SK-N-SH (cell line): Measurements from ENCODE around the gene DBNDD2. TPM values are rescaled to one million over a fixed set of nuclear protein-coding genes. Genes with fewer than 3 reads are reported as not detected.

Experiments
- CTCF ChIA-PET: fragments of 300-600, 350-600 bp; formaldehyde crosslinking; extraction: SDS; loops from one replicate; lab custom pipeline; 2021; lab: Yijun Ruan, JAX
- POLR2A ChIA-PET: fragments of 350-600 bp; sonication (Branson Sonifier 250); formaldehyde crosslinking; extraction: SDS; loops from one replicate; lab custom pipeline; 2020; ENCODE audit warnings: antibody characterized with exemption, inconsistent platforms; lab: Yijun Ruan, JAX
- DNase-seq: peaks from one replicate; pipeline ENCODE4 v3.0.0; 2012
- H2AFZ ChIP-seq: fragments of 200-600 bp; sonication (generic); 2 replicates; pipeline ENCODE4 v1.8.1; 2016; ENCODE audit warnings: antibody characterized with exemption, mild to moderate bottlenecking, low read depth
- H3F3A ChIP-seq: fragments of 200-600 bp; sonication (generic); replicated peaks from 2 replicates; pipeline ENCODE3; 2016; ENCODE audit warnings: antibody characterized with exemption, mild to moderate bottlenecking; ENCODE audit not compliant: insufficient read depth
- H3K27ac ChIP-seq, 2 experiments: fragments of 200-500 bp in 1 of 2; fragments of 200-600 bp in 1 of 2; sonication (Bioruptor generic) in 1 of 2; sonication (generic), shearing (Covaris generic) in 1 of 2; 2 replicates each; pipeline versions ENCODE4 v1.5.1 to v1.6.1; 2014 to 2016; ENCODE audit warnings: low read depth in 2 of 2, inconsistent platforms in 1 of 2, low read length in 1 of 2, mild to moderate bottlenecking in 1 of 2, mixed read lengths in 1 of 2
- H3K27me3 ChIP-seq: fragments of 200-600 bp; sonication (generic), shearing (Covaris generic); 2 replicates; pipeline ENCODE4 v1.6.1; 2016; ENCODE audit warnings: mixed run types; ENCODE audit not compliant: insufficient read depth
- H3K36me3 ChIP-seq, 2 experiments: fragments of 200-500 bp in 1 of 2; fragments of 200-600 bp in 1 of 2; sonication (Bioruptor generic) in 1 of 2; sonication (generic) in 1 of 2; replicated peaks in 1 of 2; 2 replicates each; pipeline versions ENCODE3 to v1.5.1; 2014 to 2016; ENCODE audit warnings: low read length in 1 of 2, mild to moderate bottlenecking in 1 of 2; ENCODE audit not compliant: insufficient read depth in 2 of 2, control insufficient read depth in 1 of 2
- H3K4me1 ChIP-seq, 2 experiments: fragments of 200-500 bp in 1 of 2; fragments of 200-600 bp in 1 of 2; sonication (Bioruptor generic) in 1 of 2; sonication (generic), shearing (Covaris generic) in 1 of 2; 2 replicates each; pipeline versions ENCODE4 v1.5.1 to v1.6.1; 2014 to 2016; ENCODE audit warnings: low read depth in 1 of 2, low read length in 1 of 2, mixed run types in 1 of 2; ENCODE audit not compliant: insufficient read depth in 2 of 2, control insufficient read depth in 1 of 2
- H3K4me2 ChIP-seq: fragments of 200-600 bp; sonication (generic), shearing (Covaris generic); 2 replicates; pipeline ENCODE4 v1.6.1; 2017; ENCODE audit warnings: mixed run types
- H3K4me3 ChIP-seq, 2 experiments: fragments of 200-500 bp in 1 of 2; fragments of 200-600 bp in 1 of 2; sonication (Bioruptor generic) in 1 of 2; sonication (generic), shearing (Covaris generic) in 1 of 2; 2 replicates each; pipeline versions ENCODE4 v1.5.1 to v1.8.1; 2014 to 2016; ENCODE audit warnings: low read depth in 2 of 2, inconsistent platforms in 1 of 2, low read length in 1 of 2, mild to moderate bottlenecking in 1 of 2, mixed read lengths in 1 of 2, moderate library complexity in 1 of 2
- H3K79me2 ChIP-seq: fragments of 200-600 bp; sonication (generic); 2 replicates; pipeline ENCODE4 v1.8.1; 2017; ENCODE audit warnings: mild to moderate bottlenecking; ENCODE audit not compliant: insufficient read depth
- H3K9ac ChIP-seq: fragments of 200-600 bp; sonication (generic); 2 replicates; pipeline ENCODE4 v1.6.1; 2017; ENCODE audit warnings: mixed run types
- H3K9me2 ChIP-seq: fragments of 200-600 bp; sonication (generic); 2 replicates; pipeline ENCODE4 v1.6.1; 2017; ENCODE audit warnings: mixed run types
- H3K9me3 ChIP-seq: fragments of 200-600 bp; sonication (generic); 2 replicates; pipeline ENCODE4 v1.6.1; 2017; ENCODE audit warnings: mixed run types, mild to moderate bottlenecking, moderate library complexity
- H4K20me1 ChIP-seq: fragments of 200-600 bp; sonication (generic); 2 replicates; pipeline ENCODE4 v1.6.1; 2017; ENCODE audit warnings: mild to moderate bottlenecking, mixed run types; ENCODE audit not compliant: insufficient read depth
- CHD2 ChIP-seq: fragments of 150-350 bp; IDR thresholded peaks from 2 replicates; pipeline ENCODE4 v1.6.1; 2018; ENCODE audit warnings: low read length; ENCODE audit not compliant: partially characterized antibody
- ELF1 ChIP-seq: IDR thresholded peaks from 2 replicates; pipeline ENCODE4 v1.4.0; 2012
- EP300 ChIP-seq, 2 experiments: IDR thresholded peaks; 2 replicates each; pipeline versions ENCODE4 v1.4.0 to v1.6.1; 2012; ENCODE audit warnings: borderline replicate concordance in 1 of 2, low read depth in 1 of 2, low read length in 1 of 2
- EZH2phosphoT487 ChIP-seq: fragments of 200-600 bp; sonication (generic); IDR thresholded peaks from 2 replicates; pipeline ENCODE4 v1.6.1; 2017; ENCODE audit warnings: low read depth, mixed run types, mild to moderate bottlenecking, antibody characterized with exemption, moderate library complexity, borderline replicate concordance
- FOSL2 ChIP-seq: IDR thresholded peaks from 2 replicates; pipeline ENCODE4 v1.4.0; 2012; ENCODE audit warnings: low read depth, mild to moderate bottlenecking, moderate library complexity, borderline replicate concordance
- FOXM1 ChIP-seq: IDR thresholded peaks from 2 replicates; pipeline ENCODE4 v1.4.0; 2012; ENCODE audit warnings: low read depth, mild to moderate bottlenecking
- GABPA ChIP-seq: IDR thresholded peaks from 2 replicates; pipeline ENCODE4 v1.4.0; 2012; ENCODE audit warnings: low read depth, mild to moderate bottlenecking
- GATA2 ChIP-seq: sonication (generic); formaldehyde crosslinking; IDR thresholded peaks from 2 replicates; pipeline ENCODE4 v1.5.0; 2020; ENCODE audit warnings: mild to moderate bottlenecking, missing genetic modification reagents
- JUND ChIP-seq: IDR thresholded peaks from 2 replicates; pipeline ENCODE4 v1.4.0; 2012
- MAX ChIP-seq: IDR thresholded peaks from 2 replicates; pipeline ENCODE4 v1.4.0; 2012; ENCODE audit warnings: low read depth
- MEF2A ChIP-seq: IDR thresholded peaks from 2 replicates; pipeline ENCODE4 v1.4.0; 2012; ENCODE audit warnings: low read depth, borderline replicate concordance
- MXI1 ChIP-seq: IDR thresholded peaks from 2 replicates; pipeline ENCODE4 v1.6.1; 2012; ENCODE audit warnings: mild to moderate bottlenecking, low read depth, low read length, improper control_type of control experiment
- NFIC ChIP-seq: IDR thresholded peaks from 2 replicates; pipeline ENCODE4 v1.4.0; 2012; ENCODE audit warnings: borderline replicate concordance
- NRF1 ChIP-seq: IDR thresholded peaks from 2 replicates; pipeline ENCODE4 v1.6.1; 2012; ENCODE audit warnings: low read depth, mild to moderate bottlenecking, low read length
- POLR2AphosphoS5 ChIP-seq: IDR thresholded peaks from 2 replicates; pipeline ENCODE4 v1.6.1; 2012; ENCODE audit warnings: low read depth, low read length
- RAD21 ChIP-seq: IDR thresholded peaks from 2 replicates; pipeline ENCODE4 v1.6.1; 2012; ENCODE audit warnings: mild to moderate bottlenecking, low read length
- RCOR1 ChIP-seq: fragments of 150-350 bp; IDR thresholded peaks from 2 replicates; pipeline ENCODE4 v1.6.1; 2017; ENCODE audit warnings: antibody characterized with exemption, low read length
- REST ChIP-seq: IDR thresholded peaks from 2 replicates; pipeline ENCODE4 v1.6.1; 2012; ENCODE audit warnings: mild to moderate bottlenecking, low read depth, low read length, moderate library complexity
- RFX5 ChIP-seq: IDR thresholded peaks from 2 replicates; pipeline ENCODE4 v1.6.1; 2012; ENCODE audit warnings: mild to moderate bottlenecking, improper control_type of control experiment, low read length
- SMC3 ChIP-seq: IDR thresholded peaks from 2 replicates; pipeline ENCODE4 v1.6.1; 2012; ENCODE audit warnings: low read depth, low read length, improper control_type of control experiment
- TAF1 ChIP-seq: IDR thresholded peaks from 2 replicates; pipeline ENCODE4 v1.6.1; 2012; ENCODE audit warnings: low read depth, mild to moderate bottlenecking, low read length, moderate library complexity, borderline replicate concordance
- TCF12 ChIP-seq: IDR thresholded peaks from 2 replicates; pipeline ENCODE4 v1.4.0; 2012
- TEAD4 ChIP-seq: IDR thresholded peaks from 2 replicates; pipeline ENCODE4 v1.4.0; 2012; ENCODE audit warnings: mild to moderate bottlenecking, borderline replicate concordance; ENCODE audit not compliant: insufficient read depth
- USF2 ChIP-seq: fragments of 150-350 bp; IDR thresholded peaks from 2 replicates; pipeline ENCODE4 v1.6.1; 2017; ENCODE audit warnings: antibody characterized with exemption, low read length, low read depth, borderline replicate concordance
- ZBTB33 ChIP-seq: IDR thresholded peaks from 2 replicates; pipeline ENCODE4 v1.4.0; 2012; ENCODE audit warnings: low read depth, borderline replicate concordance
- WGBS: methylation state at CpG from one replicate; pipeline ENCODE4 v1.1.6; 2017; ENCODE audit warnings: low lambda C conversion rate; 5-methylcytosine and 5-hydroxymethylcytosine counted together
- polyA plus RNA-seq, 3 experiments: library from polyadenylated mRNA; depleted of rRNA; stranded (reverse); fragments of >200 nt; gene quantifications; 2 replicates each; pipeline ENCODE4 v1.2.3, GENCODE V29; 2012
- TF ChIP-seq, protein P1 (sequence below): IDR thresholded peaks from 2 replicates; pipeline ENCODE4; 2012

The DBNDD2 gene
- polyA plus RNA-seq, 1 of the 3 experiments (the other 2 are of a cell fraction) = 22.4 TPM

DNA sequence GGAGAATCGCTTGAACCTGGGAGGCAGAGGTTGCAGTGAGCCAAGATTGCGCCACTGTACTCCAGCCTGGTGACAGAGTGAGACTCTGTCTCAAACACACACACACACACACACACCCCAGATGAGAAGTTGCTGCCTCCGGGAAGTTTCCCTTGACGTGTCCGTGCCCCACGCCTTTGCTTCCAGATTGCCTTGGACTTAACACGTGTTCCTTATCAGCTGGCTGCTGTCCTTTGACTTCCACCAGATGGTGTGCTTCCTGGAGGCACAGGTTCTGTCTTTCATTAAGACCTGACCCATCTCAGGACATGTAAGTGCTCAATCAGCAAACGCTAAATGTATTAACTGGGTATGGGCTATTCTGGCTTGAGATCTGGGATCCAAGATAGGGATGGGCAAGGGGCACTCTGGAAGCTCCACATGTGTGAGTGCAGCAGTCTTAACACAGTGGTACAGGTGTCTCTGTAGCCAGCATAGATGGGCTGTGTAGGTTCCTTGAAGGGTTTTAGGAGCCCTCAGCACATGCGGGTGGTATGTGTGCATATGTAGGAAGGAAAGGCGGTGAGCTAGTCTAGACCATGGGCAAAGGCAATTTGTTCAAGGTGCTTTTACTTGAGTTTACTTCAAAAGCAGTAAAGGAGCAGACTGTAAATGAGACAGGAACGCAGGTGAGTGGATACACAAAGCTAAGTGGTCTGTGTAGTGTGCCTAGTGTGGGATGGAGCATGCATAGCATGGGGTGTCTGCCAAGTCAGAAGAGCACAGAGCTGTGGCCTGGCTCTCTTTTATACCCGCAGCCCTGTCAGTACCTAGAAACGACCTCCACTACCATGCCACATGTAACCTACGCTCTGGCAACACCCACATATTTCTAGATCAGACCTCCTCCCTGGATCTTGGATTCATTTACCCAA, 19.4 kb downstream of the DBNDD2 start:
- ChIA-PET CTCF (interaction anchor here (0.9 to 3.4 kb wide), 12 partner anchors 9 to 343 kb away, joined by 3 to 38 read pairs (median 6); partner anchors contain the start of genes PIGT and SYS1), POLR2A (interaction anchor here (0.7 to 1.6 kb wide), 9 partner anchors 12 to 106 kb away, joined by 3 to 11 read pairs (median 4); partner anchors contain the start of gene SYS1)
- TF ChIP-seq RCOR1 (peak; percentile 95), USF2 (no peak), TEAD4 (no peak), MXI1 (peak; percentile 95), JUND (no peak), RAD21 (no peak), FOXM1 (no peak), RFX5 (no peak), MAX (no peak), NFIC (no peak), GABPA (no peak), MEF2A (no peak), FOSL2 (no peak), CHD2 (peak; percentile 85), EZH2phosphoT487 (no peak), GATA2 (peak; percentile 100), EP300 (IDR thresholded peaks at IDR 0.05; ENCODE audit: borderline replicate concordance in 1 of 2, low read depth in 1 of 2, low read length in 1 of 2) (peak in 1 of 2 experiments; percentile 86; a peak in 2 of 4 replicates), NRF1 (no peak), ZBTB33 (no peak), ELF1 (no peak), TAF1 (no peak), TCF12 (no peak), REST (no peak), SMC3 (no peak), POLR2AphosphoS5 (no peak)
- TF ChIP-seq, protein P1, sequence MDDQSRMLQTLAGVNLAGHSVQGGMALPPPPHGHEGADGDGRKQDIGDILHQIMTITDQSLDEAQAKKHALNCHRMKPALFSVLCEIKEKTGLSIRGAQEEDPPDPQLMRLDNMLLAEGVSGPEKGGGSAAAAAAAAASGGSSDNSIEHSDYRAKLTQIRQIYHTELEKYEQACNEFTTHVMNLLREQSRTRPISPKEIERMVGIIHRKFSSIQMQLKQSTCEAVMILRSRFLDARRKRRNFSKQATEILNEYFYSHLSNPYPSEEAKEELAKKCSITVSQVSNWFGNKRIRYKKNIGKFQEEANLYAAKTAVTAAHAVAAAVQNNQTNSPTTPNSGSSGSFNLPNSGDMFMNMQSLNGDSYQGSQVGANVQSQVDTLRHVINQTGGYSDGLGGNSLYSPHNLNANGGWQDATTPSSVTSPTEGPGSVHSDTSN = no peak

More for the DNA sequence above, 19.4 kb downstream of the DBNDD2 start:
- Histone ChIP-seq H4K20me1 (no peaks in the 10 kb centered on the region), H3K27me3 (no peaks in the 10 kb centered on the region), H3F3A (no peaks in the 10 kb centered on the region), H3K4me3 (no peak overlapping the region), H3K9me2 (no peaks in the 10 kb centered on the region), H3K9ac (no peak overlapping the region), H3K9me3 (no peaks in the 10 kb centered on the region), H3K36me3 (peaks cover 3 to 27% of the 10 kb centered on the region in 2 experiments), H3K4me2 (no peak overlapping the region), H3K79me2 (no peaks in the 10 kb centered on the region), H2AFZ (no peak overlapping the region), H3K4me1 (peaks cover 0 to 20% of the 10 kb centered on the region in 2 experiments; a peak in 1 of 4 replicates), H3K27ac (peak overlapping the region in 1 of 2 experiments; percentile 64; a peak in 2 of 4 replicates)
- DNase-seq = peak; percentile 80
- WGBS = 83% methylated on average over 12 of the region's 14 CpGs
